Activated naive CD4-positive, alpha-beta T cell treated with anti-CD3 and anti-CD28 coated beads, Interleukin-2, amount 10 ng/mL, durations not matched to agents 7 days and 5 days (primary cell): Measurements from ENCODE around the gene FLYWCH2.
"Not testable (repeated sequence)": the region's sequence is repeated elsewhere in the genome, so short reads cannot be mapped to it uniquely, and the experiment has no call there.

Experiments
- CTCF ChIA-PET: fragments of 350-600 bp; sonication (Branson Sonifier 250); formaldehyde crosslinking; loops from one replicate; lab custom pipeline; 2021; ENCODE audit warnings: antibody characterized with exemption; lab: Charles Lee
- DNase-seq: peaks from one replicate; pipeline ENCODE4 v3.0.0-alpha.2; 2020
- H3K27ac Mint-ChIP-seq: one replicate; pipeline ENCODE4 v1.8.0; 2021; ENCODE audit warnings: mild to moderate bottlenecking, moderate library complexity, mixed read lengths
- H3K27me3 Mint-ChIP-seq: one replicate; pipeline ENCODE4 v1.8.0; 2021; ENCODE audit warnings: mild to moderate bottlenecking, mixed read lengths
- H3K36me3 Mint-ChIP-seq: one replicate; pipeline ENCODE4 v1.8.0; 2021; ENCODE audit warnings: mixed read lengths
- H3K4me1 Mint-ChIP-seq: one replicate; pipeline ENCODE4 v1.8.0; 2021; ENCODE audit warnings: mixed read lengths
- H3K4me3 Mint-ChIP-seq: one replicate; pipeline ENCODE4 v1.8.0; 2021; ENCODE audit warnings: mild to moderate bottlenecking, moderate library complexity, mixed read lengths
- H3K9me3 Mint-ChIP-seq: one replicate; pipeline ENCODE4 v1.8.0; 2021; ENCODE audit warnings: mixed read lengths

The FLYWCH2 gene

GRCh38 chr16:2936436-2937011 is 53.5 kb downstream of the FLYWCH2 start:
- peaks cover 19% of the 10 kb centered on the region for H3K36me3 Mint-ChIP-seq
- CTCF ChIA-PET, result no interaction called here
- no peaks in the 10 kb centered on the region for H3K9me3 Mint-ChIP-seq
- no peak overlapping the region for H3K27ac Mint-ChIP-seq
- H3K4me3 Mint-ChIP-seq, result no peak overlapping the region
- H3K4me1 Mint-ChIP-seq, result peaks cover 7% of the 10 kb centered on the region
- no peak for DNase-seq
- no peaks in the 10 kb centered on the region for H3K27me3 Mint-ChIP-seq

DNA sequence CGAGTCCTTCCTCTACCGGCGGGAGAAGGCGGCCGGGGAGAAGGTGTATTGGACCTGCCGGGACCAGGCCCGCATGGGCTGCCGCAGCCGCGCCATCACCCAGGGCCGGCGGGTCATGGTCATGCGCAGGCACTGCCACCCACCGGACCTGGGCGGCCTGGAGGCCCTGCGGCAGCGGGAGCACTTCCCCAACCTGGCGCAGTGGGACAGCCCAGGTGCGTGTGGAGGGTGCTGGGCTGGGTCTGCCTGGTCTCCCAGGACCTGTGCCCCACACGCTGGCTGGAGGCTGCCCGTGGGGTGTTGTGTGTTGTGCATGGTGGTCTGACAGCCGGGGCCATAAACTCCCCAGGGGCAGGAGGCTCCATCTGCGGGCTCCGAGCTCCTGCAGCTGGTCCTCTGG is 54.2 kb downstream of the FLYWCH2 start:
- Mint-ChIP-seq H3K36me3 (peaks cover 19% of the 10 kb centered on the region), H3K4me1 (peaks cover 7% of the 10 kb centered on the region)
- CTCF ChIA-PET, result no interaction called here

DNA sequence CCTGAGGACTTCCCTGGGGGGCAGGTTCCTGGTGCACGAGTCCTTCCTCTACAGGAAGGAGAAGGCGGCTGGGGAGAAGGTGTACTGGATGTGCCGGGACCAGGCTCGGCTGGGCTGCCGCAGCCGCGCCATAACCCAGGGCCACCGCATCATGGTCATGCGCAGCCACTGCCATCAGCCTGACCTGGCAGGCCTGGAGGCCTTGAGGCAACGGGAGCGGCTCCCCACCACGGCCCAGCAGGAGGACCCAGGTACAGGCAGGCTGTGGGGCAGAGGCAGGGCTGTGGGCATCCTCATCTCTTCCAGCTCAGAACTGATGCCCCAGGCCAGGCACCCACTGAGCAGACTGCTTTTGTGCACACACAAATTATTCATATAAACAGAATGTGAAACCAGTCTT is 55.2 kb downstream of the FLYWCH2 start:
- Mint-ChIP-seq H3K4me1 (peaks cover 7% of the 10 kb centered on the region), H3K27ac (no peak overlapping the region), H3K36me3 (peaks cover 20% of the 10 kb centered on the region), H3K27me3 (no peaks in the 10 kb centered on the region), H3K9me3 (no peaks in the 10 kb centered on the region), H3K4me3 (no peak overlapping the region)
- CTCF ChIA-PET, result no interaction called here
- no peak for DNase-seq

More for the DNA sequence above, 54.2 kb downstream of the FLYWCH2 start:
- Mint-ChIP-seq H3K27me3 (no peaks in the 10 kb centered on the region), H3K27ac (no peak overlapping the region), H3K4me3 (no peak overlapping the region), H3K9me3 (no peaks in the 10 kb centered on the region)
- no peak for DNase-seq

- no peaks in the 10 kb centered on the region for H3K9me3 Mint-ChIP-seq
- H3K27me3 Mint-ChIP-seq, result no peaks in the 10 kb centered on the region
- DNase-seq, result no peak
- peaks cover 19% of the 10 kb centered on the region for H3K36me3 Mint-ChIP-seq
- no peak overlapping the region for H3K27ac Mint-ChIP-seq
- peaks cover 5% of the 10 kb centered on the region for H3K4me1 Mint-ChIP-seq
- no peak overlapping the region for H3K4me3 Mint-ChIP-seq
- CTCF ChIA-PET, result interaction anchor here (1.6 kb wide), 1 partner anchor 13 kb away, joined by 7 read pairs; no protein-coding TSS in a partner anchor
These were observed 57.0 kb downstream of the FLYWCH2 start for GRCh38 chr16:2939968-2940367.

GRCh38 chr16:2942045-2942444 is 59.0 kb downstream of the FLYWCH2 start:
- no peak for DNase-seq
- Mint-ChIP-seq H3K4me3 (no peak overlapping the region), H3K36me3 (peaks cover 21% of the 10 kb centered on the region), H3K27ac (no peak overlapping the region), H3K4me1 (no peaks in the 10 kb centered on the region), H3K9me3 (no peaks in the 10 kb centered on the region), H3K27me3 (no peaks in the 10 kb centered on the region)
- CTCF ChIA-PET, result no interaction called here

DNA sequence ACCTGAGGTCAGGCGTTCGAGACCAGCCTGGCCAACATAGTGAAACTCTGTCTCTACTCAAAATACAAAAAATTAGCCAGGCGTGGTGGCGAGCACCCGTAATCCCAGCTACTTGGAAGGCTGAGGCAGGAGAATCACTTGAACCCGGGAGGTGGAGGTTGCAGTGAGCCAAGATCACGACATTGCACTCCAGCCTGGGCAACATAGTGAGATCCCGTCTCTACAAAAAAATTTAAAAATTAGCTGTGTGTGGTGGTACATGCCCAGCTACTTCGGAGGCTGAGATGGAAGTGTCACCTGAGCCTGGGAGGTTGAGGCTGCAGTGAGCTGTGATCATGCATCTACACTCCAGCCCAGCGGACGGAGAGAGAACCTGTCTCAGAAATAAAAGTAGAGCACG is 60.7 kb downstream of the FLYWCH2 start:
- H3K4me1 Mint-ChIP-seq, H3K27ac Mint-ChIP-seq, H3K4me3 Mint-ChIP-seq, H3K27me3 Mint-ChIP-seq, H3K9me3 Mint-ChIP-seq, DNase-seq: not testable (repeated sequence)
- peaks cover 23% of the 10 kb centered on the region for H3K36me3 Mint-ChIP-seq
- CTCF ChIA-PET, result interaction anchor here (0.8 kb wide), 1 partner anchor 11 kb away, joined by 4 read pairs; no protein-coding TSS in a partner anchor

- no peaks in the 10 kb centered on the region for H3K9me3 Mint-ChIP-seq
- H3K36me3 Mint-ChIP-seq, result peaks cover 12% of the 10 kb centered on the region
- CTCF ChIA-PET, result no interaction called here
- no peaks in the 10 kb centered on the region for H3K4me1 Mint-ChIP-seq
- no peak overlapping the region for H3K4me3 Mint-ChIP-seq
- H3K27me3 Mint-ChIP-seq, result no peaks in the 10 kb centered on the region
- DNase-seq, result no peak
- no peak overlapping the region for H3K27ac Mint-ChIP-seq
These were observed 63.6 kb downstream of the FLYWCH2 start for GRCh38 chr16:2946649-2947048.
